GM21786 (cell line): ENCODE measurements around the gene CEP89.
"Not testable (repeated sequence)": the region's sequence is repeated elsewhere in the genome, so short reads cannot be mapped to it uniquely, and the experiment has no call there.

ENCODE experiments used
- ATAC-seq: cut with Tn5 transposase; IDR thresholded peaks from one replicate; pipeline ENCODE4 v1.9.1; 2021; ENCODE audit not compliant: unreplicated experiment

The CEP89 gene

GRCh38 chr19:32969549-32969948 is 2.2 kb downstream of the CEP89 start:
- ATAC-seq, result no peak

GRCh38 chr19:32966750-32967149 is 5.0 kb downstream of the CEP89 start:
- no peak for ATAC-seq

GRCh38 chr19:32945260-32945659 is 26.5 kb downstream of the CEP89 start:
- no peak for ATAC-seq

GRCh38 chr19:32941273-32941672 is 30.5 kb downstream of the CEP89 start:
- not testable (repeated sequence) for ATAC-seq

GRCh38 chr19:32936065-32936464 is 35.7 kb downstream of the CEP89 start:
- ATAC-seq, result no peak

GRCh38 chr19:32935629-32936028 is 36.1 kb downstream of the CEP89 start:
- ATAC-seq, result no peak

GRCh38 chr19:32933571-32933970 is 38.2 kb downstream of the CEP89 start:
- ATAC-seq, result no peak

- no peak for ATAC-seq
Measured at GRCh38 chr19:32930567-32930966, 41.2 kb downstream of the CEP89 start.

- ATAC-seq, result no peak
Measured at GRCh38 chr19:32928806-32929205, 43.0 kb downstream of the CEP89 start.

GRCh38 chr19:32924200-32924599 is 47.6 kb downstream of the CEP89 start:
- no peak for ATAC-seq

GRCh38 chr19:32921624-32922023 is 50.1 kb downstream of the CEP89 start:
- no peak for ATAC-seq

- ATAC-seq, result no peak
Measured at GRCh38 chr19:32919365-32919764, 52.4 kb downstream of the CEP89 start.

- ATAC-seq, result no peak
Measured at GRCh38 chr19:32917616-32917996, 54.2 kb downstream of the CEP89 start.

GRCh38 chr19:32916969-32917615 is 54.7 kb downstream of the CEP89 start:
- ATAC-seq, result no peak

- ATAC-seq, result no peak
Measured at GRCh38 chr19:32914879-32915660, 56.7 kb downstream of the CEP89 start.

GRCh38 chr19:32911467-32911866 is 60.3 kb downstream of the CEP89 start:
- no peak for ATAC-seq

- ATAC-seq, result no peak
Measured at GRCh38 chr19:32910874-32911273, 60.9 kb downstream of the CEP89 start.

- no peak for ATAC-seq
Measured at GRCh38 chr19:32910094-32910493, 61.7 kb downstream of the CEP89 start.

- no peak for ATAC-seq
Measured at GRCh38 chr19:32909257-32909656, 62.5 kb downstream of the CEP89 start.

- no peak for ATAC-seq
Measured at GRCh38 chr19:32908641-32909190, 63.0 kb downstream of the CEP89 start.

- ATAC-seq, result no peak
Measured at GRCh38 chr19:32902448-32902847, 69.3 kb downstream of the CEP89 start.

- ATAC-seq, result no peak
Measured at GRCh38 chr19:32901504-32902161, 70.1 kb downstream of the CEP89 start.
